Tracheal epithelial cell (primary cell): ENCODE data around the gene ELMOD1. TPM values are rescaled to one million over a fixed set of nuclear protein-coding genes. Genes with fewer than 3 reads are reported as not detected.

Experiments
- total RNA-seq: library from RNA; depleted of rRNA; stranded (reverse); fragments of >200 nt; gene quantifications from 2 replicates; pipeline ENCODE4 v1.2.1, GENCODE V29; 2014

Gene ELMOD1
- total RNA-seq, result under 0.01 TPM in 1 of 2 replicates, not detected in the other

GRCh38 chr11:107590460-107591377 lies at the start of gene ELMOD1:
Gene ELMOD1, plus strand, starts transcription at chr11:107591147. Its CDS starts 27,043 bp downstream, at chr11:107618190.

GRCh38 chr11:107565219-107565937 lies 25.6 kb upstream of the ELMOD1 start, which contains the start of gene ALKBH8:
Gene ALKBH8, minus strand, starts transcription at chr11:107565735. Its CDS starts 4,842 bp downstream, at chr11:107560893.

GRCh38 chr11:107711861-107712755 lies 121.2 kb downstream of the ELMOD1 start, which contains the start of gene SLN:
Gene SLN, minus strand, starts transcription at chr11:107712056.

Other genes starting within 250 kb of the ELMOD1 start
- gene CWF19L2, start 133.3 kb upstream of the ELMOD1 start, total RNA-seq, result 9.4 and 11.1 TPM in 2 replicates
- 5.1 and 8.7 TPM in 2 replicates for gene ALKBH8, start 25.4 kb upstream of the ELMOD1 start, total RNA-seq
- 1.4 TPM in 1 of 2 replicates, not detected in the other for gene SLN, start 120.9 kb downstream of the ELMOD1 start, total RNA-seq